ENCODE data around the gene FERMT2. TPM values are rescaled to one million over a fixed set of nuclear protein-coding genes. Genes with fewer than 3 reads are reported as not detected.

FERMT2 gene
- 302 and 304 TPM in 2 replicates for total RNA-seq
- long read RNA-seq, transcript FERMT2-201 (15 exons, 3,338 nt): major isoform, 217 of 385 reads
- long read RNA-seq, partial matches to known transcripts: 139 of 385 reads
- long read RNA-seq, other reads (novel, unspliced or antisense): 23 of 385 reads

GRCh38 chr14:52950898-52951680 lies at the start of gene FERMT2:
FERMT2 (minus strand) TSS chr14:52951050; CDS start chr14:52950568, 482 bp downstream.
- peaks cover 10% of the 10 kb centered on the region for H3K36me3 Mint-ChIP-seq (ENCODE audit: unreplicated experiment)
- peak; percentile 97 for DNase-seq (ENCODE audit: extremely low spot score, unreplicated experiment)
- no peaks in the 10 kb centered on the region for H3K27me3 Mint-ChIP-seq (ENCODE audit: unreplicated experiment)
- TF ChIP-seq CTCF (IDR thresholded peaks at IDR 0.05): no peak
- H3K9me3 Mint-ChIP-seq (ENCODE audit: unreplicated experiment): no peaks in the 10 kb centered on the region
- peak within 1 kb of the TSS; percentile 97 for H3K27ac Mint-ChIP-seq (ENCODE audit: unreplicated experiment)
- H3K4me3 Mint-ChIP-seq (ENCODE audit: unreplicated experiment): peak within 1 kb of the TSS; percentile 85
- H3K4me1 Mint-ChIP-seq (ENCODE audit: unreplicated experiment): peaks cover 57% of the 10 kb centered on the region

GRCh38 chr14:52998376-52999015 lies 47.6 kb upstream of the FERMT2 start:
- Mint-ChIP-seq H3K9me3 (ENCODE audit: unreplicated experiment) (no peaks in the 10 kb centered on the region), H3K36me3 (ENCODE audit: unreplicated experiment) (no peaks in the 10 kb centered on the region), H3K4me1 (ENCODE audit: unreplicated experiment) (peaks cover 17% of the 10 kb centered on the region), H3K4me3 (ENCODE audit: unreplicated experiment) (no peak overlapping the region), H3K27ac (ENCODE audit: unreplicated experiment) (peak overlapping the region; percentile 23), H3K27me3 (ENCODE audit: unreplicated experiment) (no peaks in the 10 kb centered on the region)
- no peak for DNase-seq (ENCODE audit: extremely low spot score, unreplicated experiment)
- no peak for TF ChIP-seq CTCF (IDR thresholded peaks at IDR 0.05)

- H3K36me3 Mint-ChIP-seq (ENCODE audit: unreplicated experiment): no peaks in the 10 kb centered on the region
- H3K27ac Mint-ChIP-seq (ENCODE audit: unreplicated experiment): no peak overlapping the region
- peaks cover 7% of the 10 kb centered on the region for H3K4me1 Mint-ChIP-seq (ENCODE audit: unreplicated experiment)
- no peaks in the 10 kb centered on the region for H3K9me3 Mint-ChIP-seq (ENCODE audit: unreplicated experiment)
- H3K27me3 Mint-ChIP-seq (ENCODE audit: unreplicated experiment): no peaks in the 10 kb centered on the region
- no peak overlapping the region for H3K4me3 Mint-ChIP-seq (ENCODE audit: unreplicated experiment)
- DNase-seq (ENCODE audit: extremely low spot score, unreplicated experiment): no peak
- no peak for TF ChIP-seq CTCF (IDR thresholded peaks at IDR 0.05)
Observed at GRCh38 chr14:52996493-52996892, 45.6 kb upstream of the FERMT2 start.

- Mint-ChIP-seq H3K9me3 (ENCODE audit: unreplicated experiment) (no peaks in the 10 kb centered on the region), H3K27me3 (ENCODE audit: unreplicated experiment) (no peaks in the 10 kb centered on the region), H3K36me3 (ENCODE audit: unreplicated experiment) (no peaks in the 10 kb centered on the region), H3K27ac (ENCODE audit: unreplicated experiment) (no peak overlapping the region), H3K4me1 (ENCODE audit: unreplicated experiment) (peaks cover 7% of the 10 kb centered on the region), H3K4me3 (ENCODE audit: unreplicated experiment) (no peak overlapping the region)
- DNase-seq (ENCODE audit: extremely low spot score, unreplicated experiment): no peak
- TF ChIP-seq CTCF (IDR thresholded peaks at IDR 0.05): no peak
Observed at GRCh38 chr14:52995998-52996397, 45.1 kb upstream of the FERMT2 start.
